ENCODE measurements around the gene ARMH3. TPM values are rescaled to one million over a fixed set of nuclear protein-coding genes. Genes with fewer than 3 reads are reported as not detected.
"Not testable (repeated sequence)": the region's sequence is repeated elsewhere in the genome, so short reads cannot be mapped to it uniquely, and the experiment has no call there.

ARMH3 gene
- total and polyA plus RNA-seq, 3 experiments from 2014 or later, result 23.1 to 25.7 (median 25.1) TPM

DNA sequence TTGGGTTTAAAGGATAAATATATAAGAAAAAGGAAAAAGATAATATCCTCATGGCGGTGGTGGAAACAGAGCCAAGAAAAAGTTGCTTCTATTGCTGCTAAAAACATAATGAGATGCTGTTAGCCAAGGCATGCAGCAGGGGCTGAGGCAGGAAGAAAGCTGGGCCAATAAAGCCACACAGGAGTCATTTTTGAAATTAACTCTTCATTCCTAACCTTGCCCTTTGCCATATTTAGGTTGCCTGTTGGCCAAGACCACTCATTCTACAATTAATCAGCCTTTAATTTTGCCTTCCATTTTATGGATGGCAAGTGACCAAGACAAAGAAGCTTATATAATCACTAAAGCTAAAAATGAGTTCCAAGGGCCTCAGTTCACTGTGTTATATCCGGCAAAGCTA lies 58.2 kb downstream of the ARMH3 start:
- H3K4me1 Mint-ChIP-seq, result peaks cover 14 to 19% (median 15%) of the 10 kb centered on the region in 3 donors
- no peaks in the 10 kb centered on the region for H3K9me3 ChIP-seq (ENCODE audit: low read length)
- peaks cover 13% of the 10 kb centered on the region for H3K36me3 ChIP-seq (ENCODE audit: insufficient read depth, low read length)
- no peak for DNase-seq
- no peaks in the 10 kb centered on the region for H3K4me1 ChIP-seq (ENCODE audit: insufficient read depth, low read length)
- H3K27me3 Mint-ChIP-seq, result no peaks in the 10 kb centered on the region
- H3K4me3 Mint-ChIP-seq, result no peak overlapping the region
- H3K27ac ChIP-seq (ENCODE audit: low read depth, low read length), result no peak overlapping the region
- peaks cover 8 to 78% (median 28%) of the 10 kb centered on the region in 3 donors for H3K36me3 Mint-ChIP-seq
- no peaks in the 10 kb centered on the region for H3K9me3 Mint-ChIP-seq
- ChIA-PET CTCF (interaction anchor here (1.0 to 1.4 kb wide), 3 partner anchors 12 to 157 kb away, joined by 3 to 7 read pairs (median 3); no protein-coding TSS in a partner anchor), POLR2A (no interaction called here)
- H3K4me3 ChIP-seq (ENCODE audit: low read length), result no peak overlapping the region
- peak overlapping the region in 3 of 8 donors; percentile 21 to 76 (median 32) for H3K27ac Mint-ChIP-seq
- H3K27me3 ChIP-seq (ENCODE audit: insufficient read depth, low read length, poor library complexity, severe bottlenecking), result no peaks in the 10 kb centered on the region

GRCh38 chr10:101995451-101996063 lies 60.4 kb downstream of the ARMH3 start:
- CTCF ChIA-PET, result interaction anchor here (0.9 to 1.3 kb wide), 3 partner anchors 14 to 155 kb away, joined by 4 read pairs; no protein-coding TSS in a partner anchor
- Mint-ChIP-seq H3K4me1 (peaks cover 0 to 4% (median 0%) of the 10 kb centered on the region in 3 donors), H3K36me3 (peaks cover 11 to 80% (median 31%) of the 10 kb centered on the region in 3 donors), H3K27ac (peak overlapping the region in 2 of 8 donors; percentile 40 to 62), H3K4me3 (no peak overlapping the region), H3K9me3 (no peaks in the 10 kb centered on the region), H3K27me3 (no peaks in the 10 kb centered on the region)
- H3K27me3 ChIP-seq (ENCODE audit: insufficient read depth, low read length, poor library complexity, severe bottlenecking), result no peaks in the 10 kb centered on the region
- H3K27ac ChIP-seq (ENCODE audit: low read depth, low read length), result no peak overlapping the region
- DNase-seq, result no peak
- no peaks in the 10 kb centered on the region for H3K4me1 ChIP-seq (ENCODE audit: insufficient read depth, low read length)
- POLR2A ChIA-PET, result no interaction called here
- H3K4me3 ChIP-seq (ENCODE audit: low read length), result no peak overlapping the region
- H3K36me3 ChIP-seq (ENCODE audit: insufficient read depth, low read length), result peaks cover 28% of the 10 kb centered on the region
- no peaks in the 10 kb centered on the region for H3K9me3 ChIP-seq (ENCODE audit: low read length)

DNA sequence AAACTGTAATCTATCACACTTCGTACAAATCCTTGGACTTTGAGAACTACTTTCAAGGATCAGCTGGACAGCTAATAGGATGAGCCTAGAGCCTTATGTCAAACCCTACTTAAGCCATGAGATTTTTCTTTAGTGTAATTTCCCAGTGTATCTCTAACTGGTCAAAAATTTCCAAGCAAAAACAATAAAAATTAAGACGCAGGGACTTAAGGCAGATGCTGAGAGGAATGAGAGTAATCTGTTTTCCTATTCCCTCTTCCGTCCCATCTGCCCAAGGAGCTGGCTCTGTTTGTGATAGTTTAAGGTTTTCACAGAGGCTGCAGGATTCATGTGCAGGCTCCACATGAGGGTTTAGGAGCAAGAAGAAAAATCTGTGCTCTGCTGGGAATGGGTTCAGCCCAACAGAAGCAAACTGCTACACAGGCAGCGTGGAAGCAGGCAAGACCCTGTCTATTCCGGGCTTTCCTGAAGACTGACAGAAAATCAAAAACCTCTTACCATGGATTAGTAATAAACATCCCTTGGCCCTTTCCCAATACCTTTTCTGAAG lies 62.2 kb downstream of the ARMH3 start:
- Histone ChIP-seq H3K27ac (ENCODE audit: low read depth, low read length) (no peak overlapping the region), H3K4me1 (ENCODE audit: insufficient read depth, low read length) (no peaks in the 10 kb centered on the region), H3K4me3 (ENCODE audit: low read length) (no peak overlapping the region), H3K9me3 (ENCODE audit: low read length) (no peaks in the 10 kb centered on the region), H3K36me3 (ENCODE audit: insufficient read depth, low read length) (peaks cover 33% of the 10 kb centered on the region), H3K27me3 (ENCODE audit: insufficient read depth, low read length, poor library complexity, severe bottlenecking) (no peaks in the 10 kb centered on the region)
- H3K36me3 Mint-ChIP-seq, result peaks cover 14 to 87% (median 35%) of the 10 kb centered on the region in 3 donors
- POLR2A ChIA-PET, result no interaction called here
- no peaks in the 10 kb centered on the region for H3K9me3 Mint-ChIP-seq
- no peak overlapping the region for H3K4me3 Mint-ChIP-seq
- no peak for DNase-seq
- CTCF ChIA-PET, result interaction anchor here (1.7 kb wide), 1 partner anchor 11 kb away, joined by 5 read pairs; no protein-coding TSS in a partner anchor
- no peaks in the 10 kb centered on the region for H3K27me3 Mint-ChIP-seq
- peaks cover 0 to 4% (median 0%) of the 10 kb centered on the region in 3 donors for H3K4me1 Mint-ChIP-seq
- H3K27ac Mint-ChIP-seq, result no peak overlapping the region

- DNase-seq, result no peak
- ChIA-PET POLR2A (no interaction called here), CTCF (interaction anchor here (1.1 to 1.7 kb wide), 2 partner anchors 11 to 153 kb away, joined by 3 to 5 read pairs; no protein-coding TSS in a partner anchor)
- H3K27ac Mint-ChIP-seq, result peak overlapping the region in 1 of 8 donors; percentile 43
- Histone ChIP-seq H3K27ac (ENCODE audit: low read depth, low read length) (no peak overlapping the region), H3K9me3 (ENCODE audit: low read length) (no peaks in the 10 kb centered on the region), H3K4me1 (ENCODE audit: insufficient read depth, low read length) (no peaks in the 10 kb centered on the region), H3K4me3 (ENCODE audit: low read length) (no peak overlapping the region), H3K27me3 (ENCODE audit: insufficient read depth, low read length, poor library complexity, severe bottlenecking) (no peaks in the 10 kb centered on the region), H3K36me3 (ENCODE audit: insufficient read depth, low read length) (peaks cover 33% of the 10 kb centered on the region)
- H3K36me3 Mint-ChIP-seq, result peaks cover 14 to 86% (median 31%) of the 10 kb centered on the region in 3 donors
- H3K9me3 Mint-ChIP-seq, result no peaks in the 10 kb centered on the region
- H3K27me3 Mint-ChIP-seq, result no peaks in the 10 kb centered on the region
- H3K4me3 Mint-ChIP-seq, result no peak overlapping the region
- H3K4me1 Mint-ChIP-seq, result peaks cover 0 to 4% (median 0%) of the 10 kb centered on the region in 3 donors
These were observed 62.8 kb downstream of the ARMH3 start for GRCh38 chr10:101993221-101993620.

GRCh38 chr10:101987136-101987535 lies 68.8 kb downstream of the ARMH3 start:
- Mint-ChIP-seq H3K4me1 (no peaks in the 10 kb centered on the region), H3K4me3 (no peak overlapping the region), H3K27ac (peak overlapping the region in 5 of 8 donors; percentile 7 to 64 (median 54)), H3K36me3 (peaks cover 10 to 84% (median 20%) of the 10 kb centered on the region in 3 donors), H3K27me3 (peaks cover 0 to 2% of the 10 kb centered on the region in 2 donors), H3K9me3 (no peaks in the 10 kb centered on the region)
- ChIA-PET POLR2A (no interaction called here), CTCF (no interaction called here)
- H3K27me3 ChIP-seq (ENCODE audit: insufficient read depth, low read length, poor library complexity, severe bottlenecking), result no peaks in the 10 kb centered on the region
- DNase-seq, result no peak
- no peak overlapping the region for H3K27ac ChIP-seq (ENCODE audit: low read depth, low read length)
- no peaks in the 10 kb centered on the region for H3K9me3 ChIP-seq (ENCODE audit: low read length)
- no peaks in the 10 kb centered on the region for H3K4me1 ChIP-seq (ENCODE audit: insufficient read depth, low read length)
- H3K36me3 ChIP-seq (ENCODE audit: insufficient read depth, low read length), result peaks cover 32% of the 10 kb centered on the region
- no peak overlapping the region for H3K4me3 ChIP-seq (ENCODE audit: low read length)

GRCh38 chr10:101986624-101986971 lies 69.4 kb downstream of the ARMH3 start:
- peak overlapping the region in 2 of 8 donors; percentile 39 to 92 for H3K27ac Mint-ChIP-seq
- H3K27ac ChIP-seq (ENCODE audit: low read depth, low read length), result no peak overlapping the region

DNA sequence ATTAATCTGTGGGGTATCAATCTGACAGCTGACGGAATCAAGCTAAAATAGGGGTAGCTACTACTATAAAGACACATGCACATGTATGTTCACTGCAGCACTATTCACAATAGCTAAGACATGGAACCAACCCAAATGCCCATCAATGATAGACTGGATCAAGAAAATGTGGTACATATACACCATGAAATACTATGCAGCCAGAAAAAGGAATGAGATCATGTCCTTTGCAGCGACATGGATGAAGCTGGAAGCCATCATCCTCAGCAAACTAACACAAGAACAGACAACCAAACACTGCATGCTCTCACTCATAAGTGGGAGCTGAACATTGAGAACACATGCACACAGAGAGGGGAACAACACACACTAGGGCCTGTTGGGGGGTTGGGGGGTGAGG lies 75.3 kb downstream of the ARMH3 start:
- H3K4me1 Mint-ChIP-seq; H3K4me3 ChIP-seq (ENCODE audit: low read length); H3K9me3 Mint-ChIP-seq; H3K36me3 ChIP-seq (ENCODE audit: insufficient read depth, low read length); H3K4me3 Mint-ChIP-seq; H3K27me3 Mint-ChIP-seq; H3K27me3 ChIP-seq (ENCODE audit: insufficient read depth, low read length, poor library complexity, severe bottlenecking); H3K27ac Mint-ChIP-seq; H3K4me1 ChIP-seq (ENCODE audit: insufficient read depth, low read length); H3K27ac ChIP-seq (ENCODE audit: low read depth, low read length); POLR2A ChIA-PET; DNase-seq; H3K9me3 ChIP-seq (ENCODE audit: low read length): not testable (repeated sequence)
- H3K36me3 Mint-ChIP-seq, result peaks cover 8 to 50% (median 8%) of the 10 kb centered on the region in 3 donors
- CTCF ChIA-PET, result interaction anchor here (1.5 kb wide), 1 partner anchor 17 kb away, joined by 7 read pairs; no protein-coding TSS in a partner anchor

More at GRCh38 chr10:101986624-101986971, 69.4 kb downstream of the ARMH3 start:
- DNase-seq, result no peak
- no peaks in the 10 kb centered on the region for H3K4me1 Mint-ChIP-seq
- H3K36me3 Mint-ChIP-seq, result peaks cover 6 to 83% (median 18%) of the 10 kb centered on the region in 3 donors
- H3K4me3 Mint-ChIP-seq, result no peak overlapping the region
- POLR2A ChIA-PET, result no interaction called here
- no peaks in the 10 kb centered on the region for H3K9me3 ChIP-seq (ENCODE audit: low read length)
- H3K27me3 Mint-ChIP-seq, result peaks cover 0 to 2% of the 10 kb centered on the region in 2 donors
- CTCF ChIA-PET, result no interaction called here
- H3K9me3 Mint-ChIP-seq, result no peaks in the 10 kb centered on the region
- no peaks in the 10 kb centered on the region for H3K27me3 ChIP-seq (ENCODE audit: insufficient read depth, low read length, poor library complexity, severe bottlenecking)
- no peaks in the 10 kb centered on the region for H3K4me1 ChIP-seq (ENCODE audit: insufficient read depth, low read length)
- peaks cover 27% of the 10 kb centered on the region for H3K36me3 ChIP-seq (ENCODE audit: insufficient read depth, low read length)
- no peak overlapping the region for H3K4me3 ChIP-seq (ENCODE audit: low read length)

Data from CD8-positive, alpha-beta memory T cell (primary cell).